IPS-20b (cell line): Measurements from ENCODE around the gene DES.
A peak's percentile ranks its signal among the peaks of the same experiment; 100 is the strongest.

ENCODE experiments used
- H3K27ac ChIP-seq: one replicate; pipeline ENCODE4 v1.5.1; 2013; ENCODE audit warnings: low read length
- H3K27me3 ChIP-seq: 2 replicates; pipeline ENCODE4 v1.6.1; 2013; ENCODE audit warnings: mild to moderate bottlenecking, low read length, inconsistent platforms; ENCODE audit not compliant: insufficient read depth
- H3K36me3 ChIP-seq: 2 replicates; pipeline ENCODE4 v1.6.1; 2013; ENCODE audit warnings: low read depth, mild to moderate bottlenecking, inconsistent platforms, low read length, moderate library complexity; ENCODE audit not compliant: insufficient read depth
- H3K4me1 ChIP-seq: 2 replicates; pipeline ENCODE4 v1.6.1; 2013; ENCODE audit warnings: mild to moderate bottlenecking, control low read depth, inconsistent platforms, low read length, moderate library complexity; ENCODE audit not compliant: insufficient read depth
- H3K4me3 ChIP-seq: 2 replicates; pipeline ENCODE4 v1.5.1; 2013; ENCODE audit warnings: mild to moderate bottlenecking, low read length, inconsistent platforms
- H3K9ac ChIP-seq: 2 replicates; pipeline ENCODE4 v1.6.1; 2013; ENCODE audit warnings: low read depth, mild to moderate bottlenecking, inconsistent platforms, low read length, moderate library complexity
- H3K9me3 ChIP-seq: 2 replicates; pipeline ENCODE4 v1.6.1; 2013; ENCODE audit warnings: mild to moderate bottlenecking, low read depth, low read length, inconsistent platforms; ENCODE audit not compliant: insufficient read depth

The DES gene

GRCh38 chr2:219474285-219475060, 56.3 kb downstream of the DES start:
- Histone ChIP-seq H3K27me3 (no peaks in the 10 kb centered on the region), H3K4me1 (peaks cover 4% of the 10 kb centered on the region; the same call in 1 of the 2 replicates), H3K27ac (no peak overlapping the region), H3K9ac (no peak overlapping the region), H3K36me3 (no peaks in the 10 kb centered on the region), H3K4me3 (no peak overlapping the region), H3K9me3 (no peaks in the 10 kb centered on the region)

- no peaks in the 10 kb centered on the region for H3K9me3 ChIP-seq
- H3K4me3 ChIP-seq, result no peak overlapping the region
- no peak overlapping the region for H3K27ac ChIP-seq
- H3K4me1 ChIP-seq, result peaks cover 4% of the 10 kb centered on the region; the same call in 1 of the 2 replicates
- H3K36me3 ChIP-seq, result no peaks in the 10 kb centered on the region
- H3K27me3 ChIP-seq, result no peaks in the 10 kb centered on the region
- no peak overlapping the region for H3K9ac ChIP-seq
These were observed 57.1 kb downstream of the DES start for GRCh38 chr2:219475278-219475677.

DNA sequence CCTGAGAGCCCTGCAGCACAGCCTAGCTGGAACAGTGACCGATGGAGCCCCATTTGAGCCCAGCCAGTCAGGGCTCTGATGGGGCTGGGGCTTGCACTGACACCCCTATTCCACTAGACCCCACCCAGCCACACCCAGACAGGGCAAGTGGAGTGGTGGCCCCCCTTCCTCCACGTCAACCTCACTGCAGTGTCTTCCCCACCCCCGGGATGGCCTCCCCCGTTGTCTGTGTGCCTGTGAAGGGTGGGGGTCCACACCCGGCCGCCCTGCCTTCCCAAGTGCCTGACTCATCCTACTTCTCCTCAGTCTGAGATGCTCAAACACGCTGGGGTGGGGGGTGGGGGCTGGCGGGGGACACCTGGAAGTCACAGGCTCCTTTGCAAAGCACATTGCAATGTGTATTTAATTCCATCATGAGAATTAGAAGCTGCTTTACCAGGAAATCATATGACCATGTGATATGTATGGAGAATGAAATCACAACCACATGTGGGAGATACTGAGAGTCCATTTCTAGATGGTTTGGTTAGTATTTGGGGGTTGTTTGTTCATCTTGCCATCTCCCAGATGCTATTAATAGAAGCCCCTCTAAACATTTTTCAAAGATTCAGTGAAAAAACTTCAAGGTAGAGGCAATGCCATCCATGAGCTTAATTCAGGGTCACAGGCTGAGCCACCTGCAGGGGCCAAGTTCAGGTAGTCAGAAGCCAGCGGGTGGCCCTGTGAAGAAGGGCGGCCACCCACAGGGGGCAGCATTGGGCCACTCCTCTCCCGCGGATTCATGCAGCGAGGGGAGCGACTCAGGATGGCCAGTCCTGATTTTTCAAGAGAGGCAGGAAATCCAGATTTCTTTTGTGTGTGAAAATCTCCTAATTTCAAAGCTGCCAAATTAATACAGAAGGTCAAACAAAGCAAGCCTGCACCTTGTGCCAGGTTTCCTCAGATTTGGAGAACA, 57.8 kb downstream of the DES start:
- H3K27ac ChIP-seq, result no peak overlapping the region
- H3K36me3 ChIP-seq, result no peaks in the 10 kb centered on the region
- peaks cover 4% of the 10 kb centered on the region; the same call in 1 of the 2 replicates for H3K4me1 ChIP-seq
- peak overlapping the region; percentile 72 for H3K4me3 ChIP-seq
- H3K9ac ChIP-seq, result peak overlapping the region; percentile 66; the same call in 1 of the 2 replicates
- H3K27me3 ChIP-seq, result no peaks in the 10 kb centered on the region
- H3K9me3 ChIP-seq, result no peaks in the 10 kb centered on the region
